GM21447 (cell line): ENCODE measurements around the gene TGM1.
"Not testable (repeated sequence)": the region's sequence is repeated elsewhere in the genome, so short reads cannot be mapped to it uniquely, and the experiment has no call there.

Source experiments
- ATAC-seq: cut with Tn5 transposase; IDR thresholded peaks from one replicate; pipeline ENCODE4 v1.9.1; 2021; ENCODE audit not compliant: unreplicated experiment

Gene TGM1

DNA sequence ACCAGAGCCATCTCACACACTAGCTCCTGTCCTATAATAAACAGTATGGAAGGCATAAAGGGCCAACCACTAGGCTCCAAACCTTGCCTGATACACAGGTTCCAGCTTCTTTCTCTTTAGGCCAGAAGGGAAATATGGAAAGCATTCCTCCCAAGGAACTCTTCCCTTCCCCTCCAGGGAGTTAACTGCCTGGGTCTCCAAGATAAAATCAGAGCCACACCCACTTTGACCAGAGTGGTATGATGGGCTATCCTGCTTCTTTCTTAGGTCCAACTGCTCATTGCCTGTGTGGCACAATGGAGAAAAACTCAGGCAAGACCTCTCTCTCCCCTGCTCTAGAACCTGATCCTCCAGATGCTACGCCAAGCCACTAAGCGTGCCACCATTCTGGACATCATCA is 55.4 kb downstream of the TGM1 start:
- no peak for ATAC-seq

DNA sequence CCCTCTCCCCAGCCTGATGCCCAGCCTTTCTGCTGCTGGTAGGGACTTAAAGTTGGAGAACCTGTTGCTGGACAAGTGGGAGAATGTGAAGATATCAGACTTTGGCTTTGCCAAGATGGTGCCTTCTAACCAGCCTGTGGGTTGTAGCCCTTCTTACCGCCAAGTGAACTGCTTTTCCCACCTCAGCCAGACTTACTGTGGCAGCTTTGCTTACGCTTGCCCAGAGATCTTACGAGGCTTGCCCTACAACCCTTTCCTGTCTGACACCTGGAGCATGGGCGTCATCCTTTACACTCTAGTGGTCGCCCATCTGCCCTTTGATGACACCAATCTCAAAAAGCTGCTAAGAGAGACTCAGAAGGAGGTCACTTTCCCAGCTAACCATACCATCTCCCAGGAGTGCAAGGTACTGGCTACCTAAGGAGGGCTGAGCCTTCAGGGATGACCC is 55.8 kb downstream of the TGM1 start:
- ATAC-seq = no peak

DNA sequence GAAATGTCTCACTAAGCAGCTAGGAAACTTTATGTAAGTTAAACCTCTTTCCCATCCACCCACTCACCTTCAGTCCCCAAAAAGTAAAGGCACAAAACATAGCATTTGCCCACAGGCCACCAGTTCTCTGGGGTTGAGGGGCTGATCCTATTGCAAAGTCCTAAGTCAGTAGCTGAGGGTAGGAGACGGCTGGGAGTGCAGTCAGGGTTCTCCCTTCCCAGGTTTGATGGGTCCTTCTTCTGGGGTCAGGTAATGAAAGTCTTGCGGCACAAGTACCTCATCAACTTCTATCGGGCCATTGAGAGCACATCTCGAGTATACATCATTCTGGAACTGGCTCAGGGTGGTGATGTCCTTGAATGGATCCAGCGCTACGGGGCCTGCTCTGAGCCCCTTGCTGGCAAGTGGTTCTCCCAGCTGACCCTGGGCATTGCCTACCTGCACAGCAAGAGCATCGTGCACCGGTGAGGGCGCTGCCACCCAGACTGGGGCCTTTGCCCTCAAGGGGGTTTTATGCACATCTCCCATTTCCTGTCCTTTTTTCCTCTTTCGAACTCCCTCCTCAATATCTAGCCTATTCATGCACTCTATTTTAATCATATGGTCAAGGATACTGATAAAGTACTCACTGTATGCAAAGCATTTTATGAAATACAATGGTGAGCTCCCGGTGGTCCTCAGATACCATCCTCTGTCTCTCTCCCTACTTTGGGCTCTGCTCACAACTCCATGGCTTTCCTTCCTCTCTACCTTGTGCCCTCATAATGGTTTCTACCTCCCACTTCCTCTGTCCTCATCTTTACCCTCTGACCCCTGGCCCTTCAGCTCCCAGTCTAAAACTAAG is 56.5 kb downstream of the TGM1 start:
- no peak for ATAC-seq

DNA sequence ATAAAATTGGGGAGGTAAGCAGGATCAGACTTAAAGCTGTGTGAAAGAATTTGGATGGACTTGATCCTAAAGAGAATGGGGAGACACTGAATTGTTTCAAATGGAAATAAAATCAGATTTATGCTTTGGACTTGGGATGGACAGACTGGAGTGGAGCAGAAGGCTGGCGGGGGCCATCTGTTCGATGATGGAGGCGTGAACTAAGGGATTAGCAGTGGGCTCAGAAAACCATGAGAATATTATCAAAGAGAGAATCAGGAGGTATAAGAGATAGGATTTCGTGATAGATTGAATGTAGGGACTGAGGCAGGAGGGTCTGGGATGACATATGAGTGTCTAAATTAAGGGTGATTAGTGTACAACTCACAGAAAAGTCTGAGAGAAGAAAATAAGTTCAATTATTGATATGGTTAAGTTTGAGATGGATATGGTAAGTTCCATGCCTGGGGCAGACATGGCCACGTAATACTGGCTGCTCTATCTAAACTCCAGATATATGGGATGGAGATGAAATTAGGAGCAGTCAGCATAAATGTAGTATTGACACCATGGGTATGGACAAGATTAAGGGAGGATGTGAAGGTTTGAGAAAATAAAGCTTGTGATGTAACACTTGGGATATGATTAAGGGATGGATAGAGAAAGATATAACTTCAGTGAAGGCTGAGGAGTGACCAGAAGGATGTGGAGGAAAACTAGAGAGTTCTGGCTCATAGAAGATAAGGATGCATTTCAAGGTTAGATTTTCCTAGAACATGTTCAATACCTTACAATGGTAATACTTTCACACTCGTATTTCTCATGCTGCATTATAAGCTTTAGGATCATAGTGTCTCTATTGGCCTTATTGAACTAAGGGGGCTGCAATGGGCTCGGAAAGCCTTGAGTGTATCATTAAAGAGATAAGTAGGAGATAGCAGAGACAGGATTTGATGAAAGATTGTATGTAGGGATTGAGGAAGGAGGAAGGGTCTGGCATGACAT is 58.5 kb downstream of the TGM1 start:
- ATAC-seq = no peak

DNA sequence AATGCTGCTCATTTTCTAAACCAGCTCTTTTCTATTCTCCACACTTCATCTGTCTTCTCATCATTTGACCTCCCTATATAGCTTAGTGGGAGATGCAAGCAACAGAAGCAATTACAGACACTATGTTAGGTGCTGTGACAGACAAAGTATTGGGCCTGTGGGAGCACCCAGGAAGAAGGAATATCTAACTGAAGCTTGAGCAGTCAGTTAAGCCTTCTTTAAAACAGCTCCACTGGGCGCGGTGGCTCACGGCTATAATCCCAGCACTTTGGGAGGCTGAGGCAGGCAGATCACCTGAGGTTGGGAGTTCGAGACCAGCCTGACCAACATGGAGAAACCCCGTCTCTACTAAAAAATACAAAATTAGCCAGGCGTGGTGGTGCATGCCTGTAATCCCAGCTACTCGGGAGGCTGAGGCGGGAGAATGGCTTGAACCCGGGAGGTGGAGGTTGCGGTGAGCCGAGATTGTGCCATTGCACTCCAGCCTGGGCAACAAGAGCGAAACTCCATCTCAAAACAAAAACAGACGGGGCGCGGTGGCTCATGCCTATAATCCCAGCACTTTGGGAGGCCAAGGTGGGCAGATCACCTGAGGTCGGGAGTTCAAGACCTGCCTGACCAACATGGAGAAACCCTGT is 59.6 kb downstream of the TGM1 start:
- ATAC-seq = not testable (repeated sequence)

DNA sequence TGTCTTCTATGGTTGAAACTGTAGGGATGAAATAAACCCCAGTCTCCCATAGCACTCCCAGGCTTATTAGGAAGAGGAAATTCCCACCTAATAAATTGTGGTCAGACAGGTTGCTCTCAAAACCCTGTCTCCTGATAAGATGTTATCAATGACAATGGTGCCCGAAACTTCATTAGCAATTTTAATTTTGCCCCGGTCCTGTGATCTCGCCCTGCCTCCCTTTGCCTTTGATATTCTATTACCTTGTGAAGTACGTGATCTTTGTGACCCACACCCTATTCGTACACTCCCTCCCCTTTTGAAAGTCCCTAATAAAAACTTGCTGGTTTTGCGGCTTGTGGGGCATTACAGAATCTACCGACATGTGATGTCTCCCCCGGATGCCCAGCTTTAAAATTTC is 60.4 kb downstream of the TGM1 start:
- not testable (repeated sequence) for ATAC-seq
